ENCODE data around the gene C1orf52.
A peak's percentile ranks its signal among the peaks of the same experiment; 100 is the strongest.

C1orf52 gene

GRCh38 chr1:85230305-85230977 is 29.0 kb downstream of the C1orf52 start:
- no peak for DNase-seq (ENCODE audit: low read depth in 2 of 2)

- DNase-seq (ENCODE audit: low read depth in 2 of 2): no peak
These were observed 29.8 kb downstream of the C1orf52 start for GRCh38 chr1:85229574-85230097.

DNA sequence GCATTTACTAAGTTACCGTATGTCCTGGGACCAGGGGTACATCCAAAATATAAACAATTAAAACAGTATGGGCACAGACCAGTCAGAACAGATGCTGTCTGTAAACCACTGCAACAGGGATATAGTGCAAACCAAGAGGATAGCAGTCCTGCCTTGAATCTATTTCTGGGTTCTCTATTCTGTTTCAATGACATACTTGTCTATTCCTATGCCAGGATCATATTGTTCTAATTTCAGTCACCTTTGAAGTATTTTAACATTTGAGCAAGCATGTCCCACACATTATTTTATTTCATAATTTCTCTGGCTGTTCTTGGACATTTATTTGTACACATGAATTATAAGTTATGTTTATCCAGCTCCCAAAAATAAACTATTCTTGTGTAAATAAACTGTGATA is 30.5 kb downstream of the C1orf52 start:
- DNase-seq (ENCODE audit: low read depth in 2 of 2): no peak

DNA sequence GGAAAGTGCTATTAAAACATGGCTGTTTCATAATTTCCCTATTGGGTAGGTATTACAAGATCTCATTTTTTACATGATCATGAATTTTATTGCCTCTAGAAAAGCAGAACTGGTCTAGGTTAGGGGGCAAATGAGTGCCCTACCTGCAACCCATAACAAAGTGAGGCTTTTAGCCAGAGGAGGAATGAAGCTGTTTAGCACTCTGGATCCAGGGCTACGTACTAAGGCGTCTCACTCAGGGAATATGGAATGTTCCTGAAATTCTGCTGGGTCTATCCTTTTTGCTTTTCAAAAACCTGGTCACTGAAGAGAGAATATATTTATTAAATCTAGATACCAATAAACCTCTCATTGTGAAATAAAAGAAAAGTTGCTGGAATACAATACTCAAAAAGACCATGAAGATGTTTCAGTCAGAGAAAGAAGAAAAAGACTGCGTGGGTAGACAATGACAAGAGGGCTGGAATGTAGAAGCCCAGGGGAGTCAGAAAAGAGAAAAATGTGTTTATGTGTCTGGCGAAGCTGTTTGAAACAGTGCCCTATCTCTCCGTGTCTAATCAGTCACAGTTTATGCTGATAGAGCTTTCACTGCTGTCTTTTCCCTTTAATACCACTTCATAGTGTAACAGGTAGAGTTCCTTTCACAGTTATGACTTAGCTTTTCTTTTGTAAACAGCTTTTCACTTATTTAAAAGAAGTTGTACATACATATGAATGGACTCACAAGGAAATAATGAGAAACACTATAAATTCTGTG is 33.7 kb downstream of the C1orf52 start:
- no peak for DNase-seq (ENCODE audit: low read depth in 2 of 2)

DNA sequence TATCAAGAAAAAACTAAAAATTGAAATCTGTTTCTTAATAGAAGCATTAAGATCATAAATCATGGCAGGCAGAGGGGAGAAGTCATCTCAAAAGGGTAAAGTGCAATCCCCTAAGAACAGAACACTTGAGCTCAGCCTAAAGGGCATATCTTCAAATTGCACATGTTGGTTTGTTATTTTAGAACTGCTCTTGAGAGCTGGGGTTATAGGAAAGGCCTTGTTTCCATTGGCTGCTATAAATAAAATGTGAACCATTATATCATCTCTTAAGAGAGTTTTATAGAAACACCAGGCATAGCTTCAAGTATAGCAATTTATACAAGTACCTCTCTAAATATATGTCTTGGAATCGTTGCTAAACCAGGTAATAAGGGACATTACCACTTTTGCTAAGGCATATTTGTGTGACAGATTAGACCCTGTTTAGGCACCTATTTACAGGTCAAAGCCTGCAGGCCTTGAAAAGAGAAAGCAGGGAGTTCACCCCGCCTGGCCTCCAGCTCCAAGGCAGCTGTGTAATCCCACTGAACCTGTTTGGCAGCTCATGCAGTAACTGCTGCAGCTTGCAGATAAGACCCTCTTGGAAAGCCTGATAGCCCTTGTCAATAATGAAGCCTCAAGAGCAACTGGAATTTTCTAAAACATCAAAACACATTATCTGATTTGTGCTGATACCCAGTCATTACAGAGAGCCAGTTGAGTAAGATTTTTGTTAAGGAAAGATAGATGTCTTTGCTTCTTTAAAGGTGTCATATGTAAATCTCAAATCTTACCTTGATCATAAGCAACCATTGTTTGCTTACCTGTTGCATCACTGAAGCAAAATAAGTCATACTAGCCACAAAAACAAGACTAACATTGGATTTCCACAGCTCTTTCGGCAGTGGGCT is 34.5 kb downstream of the C1orf52 start:
- no peak for DNase-seq (ENCODE audit: low read depth in 2 of 2)

DNA sequence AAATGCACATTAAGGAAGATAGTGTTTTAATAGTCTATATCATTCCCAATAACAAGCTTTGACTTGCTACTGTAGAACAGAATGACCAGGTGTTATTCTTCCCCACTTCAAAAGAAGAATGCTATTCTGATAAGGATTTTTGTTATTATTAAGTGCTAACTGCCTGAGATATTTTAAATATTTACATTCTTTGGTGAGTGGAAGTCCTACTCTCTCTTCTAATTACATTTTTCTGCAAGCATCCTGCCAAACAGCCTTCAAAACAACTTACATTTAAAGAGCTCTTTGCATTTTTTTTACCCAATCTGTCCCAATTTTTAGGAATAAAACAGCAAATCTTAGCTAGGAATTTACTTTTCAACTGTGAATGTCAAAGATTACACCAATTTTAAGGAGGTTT is 35.2 kb downstream of the C1orf52 start:
- no peak for DNase-seq (ENCODE audit: low read depth in 2 of 2)

DNA sequence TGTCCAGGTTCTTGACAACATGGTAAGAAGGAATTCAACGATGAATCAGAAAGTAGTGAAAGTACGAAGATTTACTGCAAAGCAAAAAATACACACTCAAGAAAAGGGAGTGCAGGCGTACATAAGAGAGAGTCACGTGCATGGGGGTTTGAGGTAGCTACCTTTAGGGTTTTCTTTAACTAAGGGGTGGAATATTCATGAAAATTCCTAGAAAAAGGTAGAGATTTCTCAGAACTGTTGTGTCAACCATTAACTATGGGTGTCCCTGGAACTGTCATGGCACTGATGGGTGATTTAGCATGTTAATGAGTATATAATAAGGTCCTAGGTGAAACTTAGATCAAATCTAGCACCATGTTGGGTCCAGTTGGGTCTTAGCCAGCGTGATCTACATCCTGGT is 36.1 kb downstream of the C1orf52 start:
- DNase-seq (ENCODE audit: low read depth in 2 of 2): no peak

DNA sequence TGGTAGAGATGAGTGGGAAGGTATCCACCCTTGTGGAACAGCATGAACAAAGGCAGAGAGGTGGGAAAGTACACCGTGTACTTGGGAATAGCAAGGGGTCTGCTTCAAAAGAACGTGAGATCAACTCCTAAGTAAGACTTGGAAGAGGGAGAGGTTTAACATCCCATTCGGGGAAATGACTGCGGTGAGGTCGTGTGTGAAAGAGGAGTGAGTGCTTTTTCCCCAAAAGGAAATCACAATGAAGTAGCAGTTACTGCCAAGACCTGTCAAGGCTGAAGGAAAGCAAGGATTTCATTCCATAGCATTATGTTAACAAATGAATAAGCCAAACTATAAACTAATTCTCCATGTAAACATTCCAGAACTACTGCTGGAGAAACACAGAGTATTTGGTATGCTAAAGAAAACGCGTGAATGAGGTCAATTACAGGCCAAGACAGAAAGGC is 38.7 kb downstream of the C1orf52 start:
- no peak for DNase-seq (ENCODE audit: low read depth in 2 of 2)

DNA sequence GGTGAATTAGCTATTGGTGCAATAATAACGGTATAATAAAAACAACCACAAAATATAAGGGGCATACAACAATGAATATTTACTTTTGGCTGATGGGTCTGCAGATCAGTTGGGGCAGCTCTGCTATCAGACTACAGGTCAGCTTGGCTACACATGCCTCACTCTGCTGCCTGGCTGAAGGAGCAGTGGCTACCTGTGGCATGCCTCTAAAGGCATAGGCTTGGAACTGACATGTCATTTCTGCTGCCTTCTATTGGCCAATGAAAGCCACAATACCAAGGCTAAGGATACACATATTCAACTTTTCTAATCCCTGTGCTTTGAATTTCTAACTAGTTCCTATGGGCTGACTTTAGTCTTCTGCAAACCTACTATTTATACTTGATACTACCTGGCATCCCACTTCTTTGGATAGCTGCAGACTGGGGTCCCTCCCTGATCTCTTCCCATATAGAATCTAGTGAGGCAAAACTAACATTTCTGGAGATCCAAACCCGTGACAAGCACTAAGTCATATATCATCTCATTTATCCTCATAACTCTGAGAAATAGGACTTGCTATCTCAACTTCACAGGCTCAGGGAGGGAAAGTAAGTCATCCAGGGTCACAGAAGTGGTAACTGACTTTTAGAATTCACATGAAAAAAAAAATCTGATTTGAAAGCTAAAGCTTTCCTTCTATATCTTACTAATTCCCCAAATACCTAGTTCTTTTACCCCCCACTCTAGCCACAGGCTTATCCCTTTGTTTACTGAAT is 39.4 kb downstream of the C1orf52 start:
- DNase-seq (ENCODE audit: low read depth in 2 of 2): no peak

- no peak for DNase-seq (ENCODE audit: low read depth in 2 of 2)
These were observed 42.8 kb downstream of the C1orf52 start for GRCh38 chr1:85216697-85217096.

- no peak for DNase-seq (ENCODE audit: low read depth in 2 of 2)
These were observed 44.8 kb downstream of the C1orf52 start for GRCh38 chr1:85214654-85215053.

- DNase-seq (ENCODE audit: low read depth in 2 of 2): no peak
These were observed 51.0 kb downstream of the C1orf52 start for GRCh38 chr1:85208488-85208887.

- DNase-seq (ENCODE audit: low read depth in 2 of 2): no peak
These were observed 55.8 kb downstream of the C1orf52 start for GRCh38 chr1:85203573-85204171.

DNA sequence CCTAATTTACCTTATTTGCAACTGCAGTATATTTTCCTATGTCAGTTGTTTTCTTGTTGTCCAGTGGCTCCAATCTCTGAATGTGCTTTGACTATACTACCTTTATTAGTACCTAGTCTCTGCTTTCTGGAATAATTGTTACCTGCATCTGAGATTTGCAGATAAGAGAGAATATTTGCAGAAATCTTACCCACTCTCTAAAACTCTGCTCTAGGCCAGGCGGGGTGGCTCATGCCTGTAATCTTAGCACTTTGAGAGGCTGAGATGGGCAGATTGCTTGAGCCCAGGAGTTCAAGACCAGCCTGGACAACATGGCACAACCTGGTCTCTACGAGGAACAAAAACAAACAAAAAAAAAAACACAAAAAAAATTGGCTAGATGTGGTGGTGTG is 56.6 kb downstream of the C1orf52 start:
- no peak for DNase-seq (ENCODE audit: low read depth in 2 of 2)

DNA sequence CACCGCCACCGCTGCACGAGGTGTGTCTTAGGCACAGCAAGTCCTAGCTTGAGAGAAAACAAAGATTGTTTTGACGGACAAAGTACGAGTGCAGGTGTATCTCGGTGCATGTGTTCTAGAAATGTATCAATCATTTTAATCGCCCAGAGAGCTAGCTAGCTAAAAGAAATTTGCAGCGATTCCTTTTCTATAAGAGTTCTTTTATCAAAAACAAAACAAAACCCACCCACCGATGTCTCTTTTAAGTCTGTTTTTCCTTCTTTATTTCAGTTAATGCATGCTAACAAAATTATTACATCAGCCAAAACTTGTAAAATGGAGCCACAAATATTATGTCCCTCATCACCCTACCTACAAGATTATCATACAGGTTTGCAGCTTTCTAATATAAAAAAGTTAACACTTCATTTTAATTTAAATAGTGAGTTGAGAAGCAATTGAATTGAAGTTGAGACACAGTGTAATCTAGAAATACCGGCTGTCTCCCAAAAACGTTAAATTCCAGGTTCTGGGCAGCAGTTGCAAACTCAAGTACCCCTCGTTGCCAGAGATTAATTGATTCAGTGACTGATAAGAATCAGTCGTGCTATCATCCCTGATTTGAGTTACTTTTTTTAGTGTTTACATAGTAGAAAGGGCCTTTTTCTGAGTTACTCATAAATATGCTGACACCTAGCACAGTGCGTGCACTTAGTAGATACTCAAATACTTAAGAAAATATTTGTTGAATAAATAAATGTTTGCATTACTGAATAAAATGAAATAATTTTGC is 57.2 kb downstream of the C1orf52 start:
- DNase-seq (ENCODE audit: low read depth in 2 of 2): no peak

GRCh38 chr1:85201340-85202091 is 57.9 kb downstream of the C1orf52 start:
- DNase-seq (ENCODE audit: low read depth in 2 of 2): peak; percentile 32 to 40

DNA sequence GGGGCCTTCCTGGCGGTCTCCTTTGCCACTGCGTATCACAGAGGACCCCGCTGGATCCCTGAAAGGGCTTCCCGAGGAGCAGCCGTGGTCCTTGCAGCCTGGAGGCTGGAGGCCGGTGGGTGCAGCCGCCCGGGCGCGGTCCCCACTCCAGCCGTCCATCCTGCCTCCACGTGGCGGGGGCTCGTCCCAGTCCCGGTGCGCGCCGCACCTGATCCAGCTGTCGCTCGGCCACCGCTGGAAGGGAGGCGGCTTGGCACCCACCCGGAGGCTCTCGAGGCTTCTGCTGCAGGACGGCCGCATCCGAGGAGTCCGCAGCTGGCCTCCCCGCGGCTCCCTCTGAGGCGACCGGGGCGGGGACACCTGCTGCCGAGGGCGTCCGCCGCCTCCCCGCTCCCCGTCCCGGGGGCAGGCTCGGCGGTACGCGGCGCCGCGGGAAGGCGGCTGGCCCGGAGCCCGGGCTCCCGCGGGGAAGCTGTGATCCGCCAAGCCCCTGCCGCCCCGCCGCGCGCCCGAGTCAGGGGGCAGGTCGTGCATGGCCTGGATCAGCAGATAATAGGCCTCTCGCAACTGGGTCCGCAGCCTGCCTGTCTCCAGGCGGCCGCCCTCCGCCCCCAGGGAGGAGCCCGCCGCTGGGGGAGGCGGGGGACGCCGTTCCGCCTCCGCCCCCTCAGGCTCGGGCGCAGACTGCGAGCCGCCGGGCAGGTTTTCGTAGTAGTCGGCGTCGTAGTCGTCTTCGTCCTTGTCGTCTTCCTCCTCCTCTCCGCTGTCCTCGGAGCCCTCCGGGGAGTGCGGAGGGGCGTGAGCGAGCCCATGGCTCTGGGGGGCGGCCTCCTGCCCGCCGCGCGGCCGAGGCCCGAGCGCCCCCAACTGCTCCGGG is 58.8 kb downstream of the C1orf52 start, which contains the start of gene SYDE2:
Gene SYDE2, minus strand, starts transcription at position 554 of the 877 bp plus-strand sequence. Its CDS starts 20 bp downstream, at position 534.
- DNase-seq (ENCODE audit: low read depth in 2 of 2): peak; percentile 57 to 67
